ENCODE measurements around the gene RAPGEF1. TPM values are rescaled to one million over a fixed set of nuclear protein-coding genes. Genes with fewer than 3 reads are reported as not detected.
A peak's percentile ranks its signal among the peaks of the same experiment; 100 is the strongest.

The RAPGEF1 gene
- total and polyA plus RNA-seq, 9 of the 15 experiments (the other 6 are each of a cell fraction or from before 2014, with no cell fraction given) = 0.06 to 44.1 (median 19.9) TPM

- ATAC-seq (peak; percentile 88), DNase-seq (ENCODE audit: extremely low read depth in 1 of 4, low spot score in 3 of 4) (peak; percentile 62 to 76 (median 72)), FAIRE-seq (peak; percentile 72)
- intact Hi-C loops (cut with micrococcal nuclease) = no loop called here
- no peaks in the 10 kb centered on the region for H3K9me1 ChIP-seq (ENCODE audit: control insufficient read depth, insufficient read depth, low read length)
- H4K20me1 ChIP-seq (replicated peaks; ENCODE audit: control insufficient read depth, insufficient read depth, low read length) = peaks cover 3% of the 10 kb centered on the region; the same call in 1 of the 2 replicates
- no peaks in the 10 kb centered on the region for H3K9me3 ChIP-seq (replicated peaks; ENCODE audit: control insufficient read depth, insufficient read depth, low read depth, low read length)
- POLR2A ChIA-PET = no interaction called here
- H3K79me2 ChIP-seq (ENCODE audit: control insufficient read depth, insufficient read depth, low read length) = no peaks in the 10 kb centered on the region
- no peak overlapping the region for H2AFZ ChIP-seq (ENCODE audit: low read depth, low read length)
- H3K36me3 ChIP-seq (ENCODE audit: control insufficient read depth, insufficient read depth, low read length) = no peaks in the 10 kb centered on the region
- no peak overlapping the region for H3K9ac ChIP-seq (ENCODE audit: insufficient read depth in 1 of 2, low read depth in 2 of 2, low read length in 2 of 2)
- H3K4me2 ChIP-seq (ENCODE audit: insufficient read depth, low read length) = no peak overlapping the region
- CTCF ChIA-PET (ENCODE audit: low intra/inter-chr PET ratio) = no interaction called here
- in situ Hi-C loops (cut with MboI) = no loop called here
- H3K27me3 ChIP-seq (ENCODE audit: control insufficient read depth in 2 of 2, insufficient read depth in 2 of 2, low read length in 2 of 2) = peaks cover 2 to 39% of the 10 kb centered on the region in 2 experiments; a peak in 3 of 5 replicates
- WGBS (ENCODE audit: insufficient coverage, low coverage, missing lambda C conversion rate) = 0% methylated on average over 5 of the region's 7 CpGs
- H3K4me1 ChIP-seq (replicated peaks in 1 of 2; ENCODE audit: control insufficient read depth in 2 of 2, insufficient read depth in 2 of 2, low read length in 2 of 2) = peaks cover 0 to 3% of the 10 kb centered on the region in 2 experiments; a peak in 2 of 5 replicates
- no peak overlapping the region for H3K27ac ChIP-seq (ENCODE audit: extremely low read depth, low read depth, low read length)
- H3K4me3 ChIP-seq = no peak overlapping the region
- no TSS peak for BruUV-seq (replicated peaks)
- no peak for TF ChIP-seq ATF6 (CRISPR knock-in tag; IDR thresholded peaks at IDR 0.05)
- TF ChIP-seq RCOR1 (IDR thresholded peaks at IDR 0.05; ENCODE audit: borderline replicate concordance in 1 of 2, low read depth in 2 of 2, low read length in 2 of 2) = 0 out of 4 replicates have a peak, but pooled peaks of 1 of the 2 experiments have one; percentile 16
- no peak for TF ChIP-seq SNRNP70 (optimal IDR thresholded peaks at IDR 0.05; ENCODE audit: low read depth, low read length)
- TF ChIP-seq KAT7 (CRISPR knock-in tag; IDR thresholded peaks at IDR 0.05; ENCODE audit: borderline replicate concordance) = no peak
- TF ChIP-seq NR3C1 (CRISPR knock-in tag; IDR thresholded peaks at IDR 0.05) = no peak
- no peak for TF ChIP-seq CCAR2 (IDR thresholded peaks at IDR 0.05; ENCODE audit: low read depth, low read length)
- TF ChIP-seq NCOA1 (IDR thresholded peaks at IDR 0.05; ENCODE audit: low read depth) = 0 out of 2 replicates have a peak, but pooled peaks have one; percentile 35
- 0 out of 2 replicates have a peak, but pooled peaks have one; percentile 22 for TF ChIP-seq CHAMP1 (IDR thresholded peaks at IDR 0.05)
- TF ChIP-seq PRMT5 (CRISPR knock-in tag; IDR thresholded peaks at IDR 0.05) = peak; percentile 85; the same call in 1 of the 2 replicates
Observed at GRCh38 chr9:131776473-131776872, 36.6 kb upstream of the RAPGEF1 start.
